ENCODE measurements around the gene MUS81. TPM values are rescaled to one million over a fixed set of nuclear protein-coding genes. Genes with fewer than 3 reads are reported as not detected.
A peak's percentile ranks its signal among the peaks of the same experiment; 100 is the strongest.

MUS81 gene
- total RNA-seq, 1 donor from 2014 or later = 71.8 TPM

DNA sequence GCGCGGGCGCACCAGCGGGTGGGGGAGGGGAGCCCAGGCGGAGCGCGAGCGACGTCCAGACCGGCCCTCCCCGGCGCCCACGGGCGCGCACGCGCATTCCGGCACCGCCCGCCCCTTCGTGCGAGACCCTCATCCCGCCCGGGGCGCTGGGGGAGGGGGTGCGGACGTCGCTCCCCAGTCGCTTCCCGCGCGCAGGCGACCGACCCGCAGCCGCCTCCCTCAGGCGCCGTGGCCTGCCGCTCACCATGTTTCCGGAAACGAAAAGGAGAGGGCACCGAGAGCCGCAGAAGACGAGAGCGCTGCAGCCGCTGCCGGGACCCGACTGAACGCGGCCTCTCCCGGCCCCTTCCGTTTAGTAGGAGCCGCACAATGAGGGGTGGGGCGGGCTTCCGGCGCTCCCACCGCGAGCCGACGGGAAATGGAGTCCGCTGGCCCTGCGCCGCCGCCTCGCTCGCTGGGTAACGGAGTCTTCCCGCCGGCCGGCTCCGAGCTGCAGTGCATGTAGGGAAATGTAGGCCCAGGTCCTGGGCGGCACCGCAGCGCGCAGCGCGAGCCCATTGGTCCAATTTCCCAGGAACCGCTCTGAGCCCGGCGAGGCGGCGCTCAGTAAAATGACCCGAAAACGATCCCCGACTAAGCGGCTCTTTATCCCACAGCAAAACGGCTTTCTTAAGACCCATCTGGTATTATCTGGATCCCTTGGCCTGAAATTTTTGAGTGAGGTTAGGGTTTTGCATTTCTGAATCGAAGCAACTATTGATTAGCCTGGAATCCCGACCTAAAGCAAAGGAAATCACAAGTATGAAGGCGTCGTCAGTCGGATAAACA, 2.2 kb upstream of the MUS81 start, which contains the start of gene CFL1:
Gene CFL1 (minus strand): TSS at position 328 of the 828 bp plus-strand sequence. CDS start 81 bp downstream, at position 247.
- H3K4me3 ChIP-seq (ENCODE audit: low read depth, low read length) = peak within 1 kb of the TSS; percentile 98
- DNase-seq (ENCODE audit: low read depth) = peak; percentile 51
- TF ChIP-seq, protein P1, sequence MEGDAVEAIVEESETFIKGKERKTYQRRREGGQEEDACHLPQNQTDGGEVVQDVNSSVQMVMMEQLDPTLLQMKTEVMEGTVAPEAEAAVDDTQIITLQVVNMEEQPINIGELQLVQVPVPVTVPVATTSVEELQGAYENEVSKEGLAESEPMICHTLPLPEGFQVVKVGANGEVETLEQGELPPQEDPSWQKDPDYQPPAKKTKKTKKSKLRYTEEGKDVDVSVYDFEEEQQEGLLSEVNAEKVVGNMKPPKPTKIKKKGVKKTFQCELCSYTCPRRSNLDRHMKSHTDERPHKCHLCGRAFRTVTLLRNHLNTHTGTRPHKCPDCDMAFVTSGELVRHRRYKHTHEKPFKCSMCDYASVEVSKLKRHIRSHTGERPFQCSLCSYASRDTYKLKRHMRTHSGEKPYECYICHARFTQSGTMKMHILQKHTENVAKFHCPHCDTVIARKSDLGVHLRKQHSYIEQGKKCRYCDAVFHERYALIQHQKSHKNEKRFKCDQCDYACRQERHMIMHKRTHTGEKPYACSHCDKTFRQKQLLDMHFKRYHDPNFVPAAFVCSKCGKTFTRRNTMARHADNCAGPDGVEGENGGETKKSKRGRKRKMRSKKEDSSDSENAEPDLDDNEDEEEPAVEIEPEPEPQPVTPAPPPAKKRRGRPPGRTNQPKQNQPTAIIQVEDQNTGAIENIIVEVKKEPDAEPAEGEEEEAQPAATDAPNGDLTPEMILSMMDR (conservative IDR thresholded peaks at IDR 0.05; ENCODE audit: low read depth, low read length) = no peak

DNA sequence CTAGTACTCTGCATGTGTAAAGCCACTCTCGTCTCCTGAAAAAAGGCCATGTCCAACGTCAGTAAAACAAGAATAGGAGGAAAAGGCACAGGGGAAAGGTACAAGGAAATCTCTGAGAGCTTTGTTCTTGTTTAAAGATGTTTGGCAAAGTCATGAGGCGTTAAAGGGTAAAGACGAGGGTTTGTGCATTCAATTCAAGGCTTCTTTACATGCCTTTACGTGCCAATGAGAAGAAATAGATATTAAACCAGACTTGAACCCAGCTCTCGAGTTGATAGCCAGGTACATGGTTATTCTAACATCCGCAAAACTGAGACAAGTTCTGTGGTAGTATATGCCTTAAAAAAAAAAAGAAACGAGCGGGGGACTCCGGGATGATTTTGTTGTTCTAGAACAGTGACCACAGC, 1.5 kb upstream of the MUS81 start:
- H3K4me3 ChIP-seq (ENCODE audit: low read depth, low read length) = peak overlapping the region; percentile 98
- DNase-seq (ENCODE audit: low read depth) = peak; percentile 36
- TF ChIP-seq, protein P1 (conservative IDR thresholded peaks at IDR 0.05; ENCODE audit: low read depth, low read length) = no peak

DNA sequence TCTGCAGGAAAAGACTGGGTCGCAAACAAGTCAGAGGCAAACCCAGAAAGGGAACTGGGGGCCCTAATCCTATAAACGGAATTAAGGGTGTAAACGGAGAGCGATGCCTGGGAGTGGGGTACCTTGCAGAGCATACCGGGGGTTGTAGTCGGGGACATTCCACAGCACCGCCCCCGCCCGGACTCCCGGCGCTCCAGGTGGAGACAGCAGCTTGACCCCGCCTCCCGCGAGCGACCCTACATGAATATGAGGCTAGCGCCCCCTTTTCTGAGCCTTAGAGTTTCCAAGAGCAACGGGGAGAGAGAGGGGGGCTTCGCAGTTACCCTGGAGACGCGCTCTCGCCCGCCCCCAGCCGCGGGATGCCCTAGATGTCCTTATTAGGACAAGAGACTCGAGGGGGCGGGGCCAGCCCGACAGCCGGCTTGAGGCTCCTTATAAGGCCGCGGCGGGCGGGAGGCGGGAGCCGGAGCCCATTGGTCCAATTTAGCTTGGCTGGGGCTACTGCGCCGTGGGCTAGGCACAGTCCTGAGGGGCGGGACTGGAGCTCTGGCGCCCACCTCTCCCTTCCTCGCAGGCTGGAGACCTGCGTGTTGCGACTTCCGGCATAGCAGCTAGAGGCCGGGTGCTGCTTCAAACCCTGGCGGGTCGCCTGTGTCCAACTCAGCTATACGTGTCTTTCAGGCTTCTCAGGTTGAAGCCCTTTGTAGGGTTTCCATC, 980 bp upstream of the MUS81 start:
- H3K4me3 ChIP-seq (ENCODE audit: low read depth, low read length) = peak overlapping the region; percentile 98
- DNase-seq (ENCODE audit: low read depth) = peak; percentile 59
- TF ChIP-seq, protein P1 (conservative IDR thresholded peaks at IDR 0.05; ENCODE audit: low read depth, low read length) = peak; percentile 8

DNA sequence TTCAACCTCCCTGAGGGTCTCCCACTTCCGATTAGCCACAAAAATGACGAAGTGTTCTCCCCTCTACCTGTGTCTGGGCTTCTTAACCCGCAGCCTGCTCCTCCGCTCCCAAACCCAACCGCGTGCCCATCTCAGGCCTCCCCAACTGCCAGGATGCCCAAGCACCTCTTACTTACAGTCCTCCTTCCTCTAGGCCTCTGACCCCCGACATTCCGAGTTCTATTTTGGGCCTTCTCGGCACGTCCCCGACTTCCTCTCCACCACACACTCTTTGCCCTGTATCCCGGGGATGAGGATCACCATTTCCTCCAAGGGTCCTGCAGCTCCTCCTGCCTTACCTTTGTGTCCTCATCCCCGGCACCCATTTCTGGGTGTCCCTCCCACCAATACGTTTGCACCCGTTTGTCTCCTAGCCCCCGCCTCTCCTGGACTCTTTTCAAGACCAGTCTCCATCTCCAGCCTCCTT, 388 bp upstream of the MUS81 start:
- peak overlapping the region; percentile 98 for H3K4me3 ChIP-seq (ENCODE audit: low read depth, low read length)
- TF ChIP-seq, protein P1 (conservative IDR thresholded peaks at IDR 0.05; ENCODE audit: low read depth, low read length) = no peak
- DNase-seq (ENCODE audit: low read depth) = no peak

DNA sequence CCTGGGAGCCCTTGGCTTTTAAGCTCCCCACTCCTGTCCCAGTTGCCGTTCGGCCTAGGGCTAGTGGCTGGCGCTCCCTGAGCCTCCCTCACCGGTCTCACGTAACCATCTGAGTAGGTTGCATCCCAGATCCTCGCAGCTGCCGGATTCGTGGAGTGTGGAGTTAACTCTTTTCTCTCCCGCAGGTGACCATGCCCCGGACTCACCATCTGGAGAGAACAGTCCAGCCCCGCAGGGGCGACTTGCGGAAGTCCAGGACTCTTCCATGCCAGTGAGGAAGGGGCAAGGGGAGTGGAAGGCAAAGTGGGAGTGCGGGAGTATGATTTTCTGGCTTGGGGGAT, 902 bp downstream of the MUS81 start:
- TF ChIP-seq, protein P1 (conservative IDR thresholded peaks at IDR 0.05; ENCODE audit: low read depth, low read length) = no peak
- no peak for DNase-seq (ENCODE audit: low read depth)
- peak overlapping the region; percentile 98 for H3K4me3 ChIP-seq (ENCODE audit: low read depth, low read length)

DNA sequence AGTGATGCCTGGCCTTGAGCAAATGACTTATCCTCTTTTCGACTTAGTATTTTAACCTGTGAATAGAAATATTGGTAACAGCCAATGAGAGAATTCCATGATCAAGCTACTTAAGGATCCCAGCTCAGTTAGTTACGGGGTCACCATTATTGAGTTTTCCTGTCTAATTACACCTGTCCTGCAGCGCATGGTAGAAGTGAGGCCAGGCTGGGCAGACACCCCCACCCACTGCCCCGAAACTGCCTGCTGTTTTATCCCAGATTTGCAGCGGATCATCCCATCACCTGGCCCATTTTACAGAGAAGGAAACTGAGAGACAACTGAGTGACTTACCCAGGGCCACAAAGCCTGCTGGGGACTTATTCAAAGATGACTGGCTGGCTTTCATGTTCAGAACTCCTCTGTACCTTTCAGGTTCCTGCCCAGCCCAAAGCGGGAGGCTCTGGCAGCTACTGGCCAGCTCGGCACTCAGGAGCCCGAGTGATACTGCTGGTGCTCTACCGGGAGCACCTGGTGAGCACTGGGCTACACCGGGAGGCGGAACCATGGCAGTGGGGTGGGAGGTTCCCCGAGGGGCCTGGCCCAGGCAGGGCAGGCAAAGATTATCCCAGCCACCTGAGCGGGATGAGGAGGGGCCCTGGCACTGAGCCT, 1.4 kb downstream of the MUS81 start:
- peak overlapping the region; percentile 98 for H3K4me3 ChIP-seq (ENCODE audit: low read depth, low read length)
- no peak for DNase-seq (ENCODE audit: low read depth)
- TF ChIP-seq, protein P1 (conservative IDR thresholded peaks at IDR 0.05; ENCODE audit: low read depth, low read length) = no peak
